K562 (cell line): ENCODE data around the gene RASGRP4. TPM values are rescaled to one million over a fixed set of nuclear protein-coding genes. Genes with fewer than 3 reads are reported as not detected.

Experiments
- ARID2 ChIP-seq: fragments of 450-650 bp; IDR thresholded peaks from 2 replicates; pipeline ENCODE4 v1.6.1; 2017; ENCODE audit warnings: antibody characterized with exemption, mild to moderate bottlenecking
- BCOR ChIP-seq: fragments of 450-650 bp; IDR thresholded peaks from 2 replicates; pipeline ENCODE4 v1.6.1; 2016
- EP400 ChIP-seq: fragments of 450-650 bp; IDR thresholded peaks from 2 replicates; pipeline ENCODE4 v1.6.1; 2017; ENCODE audit warnings: antibody characterized with exemption, mild to moderate bottlenecking, moderate library complexity
- HLTF ChIP-seq: fragments of 450-650 bp; IDR thresholded peaks from 2 replicates; pipeline ENCODE4 v1.6.1; 2016
- HNRNPLL ChIP-seq: fragments of 200-400 bp; formaldehyde crosslinking; IDR thresholded peaks from 2 replicates; pipeline ENCODE4 v1.6.1; 2017; ENCODE audit warnings: low read length, low read depth, mild to moderate bottlenecking; ENCODE audit not compliant: poor library complexity, severe bottlenecking
- IRF2 ChIP-seq: sonication (generic); formaldehyde crosslinking; IDR thresholded peaks from 2 replicates; pipeline ENCODE4 v1.8.1; 2022; ENCODE audit warnings: mild to moderate bottlenecking, missing genetic modification reagents
- KDM5B ChIP-seq: fragments of 200-600 bp; sonication (generic); IDR thresholded peaks from 2 replicates; pipeline ENCODE4 v1.6.1; 2012; ENCODE audit warnings: low read depth, mild to moderate bottlenecking, moderate library complexity, low read length, control low read depth, inconsistent platforms; ENCODE audit not compliant: insufficient replicate concordance
- LEF1 ChIP-seq: fragments of 450-650 bp; IDR thresholded peaks from 2 replicates; pipeline ENCODE4 v1.6.1; 2016; ENCODE audit warnings: mild to moderate bottlenecking
- MTA1 ChIP-seq: fragments of 450-650 bp; IDR thresholded peaks from 2 replicates; pipeline ENCODE4 v1.6.1; 2017; ENCODE audit warnings: borderline replicate concordance
- NCOA4 ChIP-seq: fragments of 450-650 bp; IDR thresholded peaks from 2 replicates; pipeline ENCODE4 v1.6.1; 2018; ENCODE audit warnings: mild to moderate bottlenecking; ENCODE audit not compliant: partially characterized antibody
- NFRKB ChIP-seq: fragments of 450-650 bp; IDR thresholded peaks from 2 replicates; pipeline ENCODE4 v1.6.1; 2016; ENCODE audit warnings: low read depth
- NR2C1 ChIP-seq, 2 experiments: fragments of 450-650 bp; IDR thresholded peaks; 2 replicates each; pipeline ENCODE4 v1.6.1; 2017; ENCODE audit warnings: mild to moderate bottlenecking in 2 of 2, antibody characterized with exemption in 1 of 2, inconsistent platforms in 1 of 2, missing compliant biosample characterization in 1 of 2, missing genetic modification characterization in 1 of 2
- RBM34 ChIP-seq: fragments of 200-400 bp; formaldehyde crosslinking; IDR thresholded peaks from 2 replicates; pipeline ENCODE4 v1.6.1; 2018; ENCODE audit warnings: low read length, borderline replicate concordance; ENCODE audit not compliant: insufficient read depth
- SMAD4 ChIP-seq: fragments of 250-450 bp; sonication (Bioruptor Pico); conservative IDR thresholded peaks from 2 replicates; pipeline ENCODE4 v1.8.0; 2021; ENCODE audit warnings: inconsistent platforms, mild to moderate bottlenecking, moderate library complexity
- SMARCA5 ChIP-seq: fragments of 450-650 bp; IDR thresholded peaks from 2 replicates; pipeline ENCODE4 v1.6.1; 2016
- TAF7 ChIP-seq: fragments of 450-650 bp; IDR thresholded peaks from 2 replicates; pipeline ENCODE4 v1.6.1; 2016; ENCODE audit warnings: missing genetic modification characterization, missing compliant biosample characterization
- YY1 ChIP-seq, 3 experiments: IDR thresholded peaks; 2 replicates each; pipeline ENCODE4 v1.6.1; 2011; ENCODE audit warnings: low read length in 2 of 3, mild to moderate bottlenecking in 2 of 3, moderate library complexity in 2 of 3, borderline replicate concordance in 1 of 3, control low read depth in 1 of 3, low read depth in 1 of 3; ENCODE audit not compliant: insufficient read depth in 3 of 3, insufficient replicate concordance in 2 of 3, control insufficient read depth in 1 of 3, insufficient read length in 1 of 3; ENCODE audit errors: extremely low read depth in 1 of 3
- ZNF134 ChIP-seq: fragments of 250-450 bp; sonication (Bioruptor Pico); conservative IDR thresholded peaks from 2 replicates; pipeline ENCODE4 v1.4.0; 2020
- ZNF224 ChIP-seq: sonication (generic); formaldehyde crosslinking; IDR thresholded peaks from 2 replicates; pipeline ENCODE4 v1.8.0; 2022; ENCODE audit warnings: mild to moderate bottlenecking, missing genetic modification reagents
- ZNF324 ChIP-seq: fragments of 250-450 bp; sonication (Bioruptor Pico); IDR thresholded peaks from 2 replicates; pipeline ENCODE4 v1.4.0; 2020; ENCODE audit warnings: mild to moderate bottlenecking
- polyA plus RNA-seq, 8 experiments: library from polyadenylated mRNA; depleted of rRNA in 4 of 8; stranded (reverse) in 5 of 8; unstranded in 3 of 8; fragments of >200 nt; fragmentation: Nextera tagmentation in 2 of 8; fragmentation: Illumina TruSeq in 1 of 8; extraction: Ambion mirVana in 2 of 8; extraction: Trizol in 1 of 8; gene quantifications; 2 replicates each; pipeline versions ENCODE4 v1.2.1 to v1.2.3, GENCODE V29; 2011 to 2014; ENCODE audit warnings: inconsistent platforms in 1 of 8, missing spikeins in 1 of 8
- total RNA-seq, 7 experiments: library from RNA; depleted of rRNA in 6 of 7; stranded (reverse); fragments of >200 nt in 6 of 7; fragmentation: Illumina TruSeq in 2 of 7; extraction: Trizol in 2 of 7; gene quantifications; 2 replicates each; pipeline versions ENCODE4 v1.2.1 to v1.2.3, GENCODE V29; 2011 to 2021; ENCODE audit warnings: low replicate concordance in 1 of 7
- TF ChIP-seq, protein P1 (sequence below): fragments of 450-650 bp; formaldehyde crosslinking; IDR thresholded peaks from 2 replicates; pipeline ENCODE4 v1.4.0; 2020; ENCODE audit warnings: mild to moderate bottlenecking, moderate library complexity
- TF ChIP-seq, protein P2 (sequence below): fragments of 450-650 bp; formaldehyde crosslinking; IDR thresholded peaks from 2 replicates; pipeline ENCODE4 v1.4.0; 2022; ENCODE audit warnings: missing genetic modification characterization
- TF ChIP-seq, protein P3 (sequence below), 2 experiments: fragments of 200-800 bp in 1 of 2; sonication (Bioruptor generic) in 1 of 2; sonication (generic) in 1 of 2; formaldehyde crosslinking in 1 of 2; IDR thresholded peaks in 1 of 2; conservative IDR thresholded peaks in 1 of 2; 2 replicates each; pipeline versions ENCODE4 v1.5.0 to v1.6.1; 2016 to 2020; ENCODE audit warnings: missing compliant biosample characterization in 1 of 2, missing genetic modification characterization in 1 of 2, missing genetic modification reagents in 1 of 2
- TF ChIP-seq, protein P4 (sequence below): fragments of 450-650 bp; IDR thresholded peaks from 2 replicates; pipeline ENCODE4 v1.6.1; 2016

The RASGRP4 gene
- total and polyA plus RNA-seq, 9 of the 15 experiments (the other 6 are each of a cell fraction or from before 2014, with no cell fraction given), result 0.39 to 4.6 (median 3.8) TPM

DNA sequence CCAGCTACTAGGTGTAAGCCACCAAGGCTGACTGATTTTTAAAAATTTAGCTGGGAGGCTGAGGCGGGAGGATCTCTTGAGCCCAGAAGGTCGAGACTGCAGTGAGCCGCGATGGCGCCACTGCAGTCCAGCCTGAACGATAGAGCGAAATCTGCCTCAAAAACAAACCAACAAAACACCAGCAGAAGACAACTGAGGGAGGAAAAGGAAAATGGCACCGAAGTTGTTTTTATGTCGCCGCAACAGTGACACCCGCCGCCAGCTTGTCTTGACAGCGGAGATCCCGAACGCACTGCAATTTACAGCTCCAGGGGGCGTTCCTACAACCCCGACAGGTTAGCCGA lies 23.4 kb downstream of the RASGRP4 start (continued):
- TF ChIP-seq, protein P1, sequence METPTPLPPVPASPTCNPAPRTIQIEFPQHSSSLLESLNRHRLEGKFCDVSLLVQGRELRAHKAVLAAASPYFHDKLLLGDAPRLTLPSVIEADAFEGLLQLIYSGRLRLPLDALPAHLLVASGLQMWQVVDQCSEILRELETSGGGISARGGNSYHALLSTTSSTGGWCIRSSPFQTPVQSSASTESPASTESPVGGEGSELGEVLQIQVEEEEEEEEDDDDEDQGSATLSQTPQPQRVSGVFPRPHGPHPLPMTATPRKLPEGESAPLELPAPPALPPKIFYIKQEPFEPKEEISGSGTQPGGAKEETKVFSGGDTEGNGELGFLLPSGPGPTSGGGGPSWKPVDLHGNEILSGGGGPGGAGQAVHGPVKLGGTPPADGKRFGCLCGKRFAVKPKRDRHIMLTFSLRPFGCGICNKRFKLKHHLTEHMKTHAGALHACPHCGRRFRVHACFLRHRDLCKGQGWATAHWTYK (CRISPR knock-in tag), result 0 out of 2 replicates have a peak, but pooled peaks have one; percentile 45
- TF ChIP-seq, protein P2, sequence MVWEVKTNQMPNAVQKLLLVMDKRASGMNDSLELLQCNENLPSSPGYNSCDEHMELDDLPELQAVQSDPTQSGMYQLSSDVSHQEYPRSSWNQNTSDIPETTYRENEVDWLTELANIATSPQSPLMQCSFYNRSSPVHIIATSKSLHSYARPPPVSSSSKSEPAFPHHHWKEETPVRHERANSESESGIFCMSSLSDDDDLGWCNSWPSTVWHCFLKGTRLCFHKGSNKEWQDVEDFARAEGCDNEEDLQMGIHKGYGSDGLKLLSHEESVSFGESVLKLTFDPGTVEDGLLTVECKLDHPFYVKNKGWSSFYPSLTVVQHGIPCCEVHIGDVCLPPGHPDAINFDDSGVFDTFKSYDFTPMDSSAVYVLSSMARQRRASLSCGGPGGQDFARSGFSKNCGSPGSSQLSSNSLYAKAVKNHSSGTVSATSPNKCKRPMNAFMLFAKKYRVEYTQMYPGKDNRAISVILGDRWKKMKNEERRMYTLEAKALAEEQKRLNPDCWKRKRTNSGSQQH, result 0 out of 2 replicates have a peak, but pooled peaks have one; percentile 37
- 0 out of 2 replicates have a peak, but pooled peaks have one; percentile 16 for TF ChIP-seq LEF1
- no peak for TF ChIP-seq NR2C1 (IDR thresholded peaks at IDR 0.05)
- peak; percentile 45; the same call in 1 of the 2 replicates for TF ChIP-seq NR2C1 (tag; IDR thresholded peaks at IDR 0.05)
- TF ChIP-seq YY1 (IDR thresholded peaks at IDR 0.05; ENCODE audit: borderline replicate concordance in 1 of 3, control insufficient read depth in 1 of 3, extremely low read depth in 1 of 3, insufficient read depth in 3 of 3, insufficient read length in 1 of 3, insufficient replicate concordance in 2 of 3, low read depth in 1 of 3, low read length in 2 of 3), result peak in 2 of 3 experiments; percentile 78 to 79
- peak; percentile 54; the same call in 1 of the 2 replicates for TF ChIP-seq TAF7 (tag)
- TF ChIP-seq HNRNPLL, result no peak
- TF ChIP-seq ZNF224 (CRISPR knock-in tag), result no peak
- TF ChIP-seq HLTF, result no peak
- no peak for TF ChIP-seq IRF2 (CRISPR knock-in tag)
- TF ChIP-seq BCOR, result peak; percentile 74
- TF ChIP-seq KDM5B, result peak; percentile 49
- peak; percentile 79 for TF ChIP-seq NFRKB
- TF ChIP-seq RBM34, result no peak
- TF ChIP-seq, protein P3, sequence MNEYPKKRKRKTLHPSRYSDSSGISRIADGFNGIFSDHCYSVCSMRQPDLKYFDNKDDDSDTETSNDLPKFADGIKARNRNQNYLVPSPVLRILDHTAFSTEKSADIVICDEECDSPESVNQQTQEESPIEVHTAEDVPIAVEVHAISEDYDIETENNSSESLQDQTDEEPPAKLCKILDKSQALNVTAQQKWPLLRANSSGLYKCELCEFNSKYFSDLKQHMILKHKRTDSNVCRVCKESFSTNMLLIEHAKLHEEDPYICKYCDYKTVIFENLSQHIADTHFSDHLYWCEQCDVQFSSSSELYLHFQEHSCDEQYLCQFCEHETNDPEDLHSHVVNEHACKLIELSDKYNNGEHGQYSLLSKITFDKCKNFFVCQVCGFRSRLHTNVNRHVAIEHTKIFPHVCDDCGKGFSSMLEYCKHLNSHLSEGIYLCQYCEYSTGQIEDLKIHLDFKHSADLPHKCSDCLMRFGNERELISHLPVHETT (CRISPR knock-in tag; conservative IDR thresholded peaks at IDR 0.05 in 1 of 2, IDR thresholded peaks at IDR 0.05 in 1 of 2), result peak in 1 of 2 experiments; percentile 7; a peak in 1 of 4 replicates
- TF ChIP-seq MTA1, result peak; percentile 66; the same call in 1 of the 2 replicates
- TF ChIP-seq SMARCA5, result no peak
- TF ChIP-seq NCOA4, result no peak
- no peak for TF ChIP-seq EP400
- TF ChIP-seq, protein P4, sequence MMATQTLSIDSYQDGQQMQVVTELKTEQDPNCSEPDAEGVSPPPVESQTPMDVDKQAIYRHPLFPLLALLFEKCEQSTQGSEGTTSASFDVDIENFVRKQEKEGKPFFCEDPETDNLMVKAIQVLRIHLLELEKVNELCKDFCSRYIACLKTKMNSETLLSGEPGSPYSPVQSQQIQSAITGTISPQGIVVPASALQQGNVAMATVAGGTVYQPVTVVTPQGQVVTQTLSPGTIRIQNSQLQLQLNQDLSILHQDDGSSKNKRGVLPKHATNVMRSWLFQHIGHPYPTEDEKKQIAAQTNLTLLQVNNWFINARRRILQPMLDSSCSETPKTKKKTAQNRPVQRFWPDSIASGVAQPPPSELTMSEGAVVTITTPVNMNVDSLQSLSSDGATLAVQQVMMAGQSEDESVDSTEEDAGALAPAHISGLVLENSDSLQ, result peak; percentile 86
- no peak for TF ChIP-seq ZNF324
- 0 out of 2 replicates have a peak, but pooled peaks have one; percentile 1 for TF ChIP-seq ARID2
- TF ChIP-seq SMAD4 (CRISPR knock-in tag), result peak; percentile 51; the same call in 1 of the 2 replicates
- TF ChIP-seq ZNF134, result 0 out of 2 replicates have a peak, but pooled peaks have one; percentile 14
